CD8-positive, alpha-beta memory T cell (primary cell): ENCODE measurements around the gene PIAS2. TPM values are rescaled to one million over a fixed set of nuclear protein-coding genes. Genes with fewer than 3 reads are reported as not detected.

ENCODE experiments used
- CTCF ChIA-PET: fragments of 350-600 bp; sonication (Branson Sonifier 250); formaldehyde crosslinking; loops from one replicate; lab custom pipeline; 2021; ENCODE audit warnings: antibody characterized with exemption; lab: Charles Lee
- POLR2A ChIA-PET: fragments of 350-600 bp; sonication (Branson Sonifier 250); formaldehyde crosslinking; loops from one replicate; lab custom pipeline; 2021; ENCODE audit warnings: antibody characterized with exemption; lab: Charles Lee
- DNase-seq, 5 donors: peaks; one replicate each; pipeline versions ENCODE4 v3.0.0 to v3.0.0-alpha.2; 2020 to 2022; ENCODE audit warnings: mixed read lengths in 1 of 5
- H3K27ac ChIP-seq: one replicate; pipeline ENCODE4 v1.7.0; 2013; ENCODE audit warnings: low read depth, mild to moderate bottlenecking, low read length, moderate library complexity
- H3K27me3 ChIP-seq: 2 replicates; pipeline ENCODE4 v1.7.0; 2013; ENCODE audit warnings: low read length, mild to moderate bottlenecking; ENCODE audit not compliant: insufficient read depth, poor library complexity, severe bottlenecking
- H3K36me3 ChIP-seq: 2 replicates; pipeline ENCODE4 v1.7.0; 2013; ENCODE audit warnings: mild to moderate bottlenecking, low read length, moderate library complexity; ENCODE audit not compliant: insufficient read depth
- H3K4me1 ChIP-seq: 2 replicates; pipeline ENCODE4 v1.7.0; 2013; ENCODE audit warnings: mild to moderate bottlenecking, low read length, moderate library complexity; ENCODE audit not compliant: insufficient read depth
- H3K4me3 ChIP-seq: 2 replicates; pipeline ENCODE4 v1.7.0; 2013; ENCODE audit warnings: mild to moderate bottlenecking, low read length
- H3K9me3 ChIP-seq: 2 replicates; pipeline ENCODE4 v1.7.0; 2013; ENCODE audit warnings: mild to moderate bottlenecking, low read length
- H3K27ac Mint-ChIP-seq, 8 donors: one replicate each; pipeline ENCODE4 v1.8.0; 2020 to 2021; ENCODE audit warnings: mixed read lengths in 8 of 8, mild to moderate bottlenecking in 6 of 8, inconsistent platforms in 3 of 8, moderate library complexity in 3 of 8
- H3K27me3 Mint-ChIP-seq, 2 donors: one replicate each; pipeline ENCODE4 v1.8.0; 2020 to 2021; ENCODE audit warnings: mixed read lengths in 2 of 2, mild to moderate bottlenecking in 1 of 2, moderate library complexity in 1 of 2
- H3K36me3 Mint-ChIP-seq, 3 donors: one replicate each; pipeline ENCODE4 v1.8.0; 2020 to 2021; ENCODE audit warnings: mixed read lengths in 3 of 3, inconsistent platforms in 1 of 3, mild to moderate bottlenecking in 1 of 3
- H3K4me1 Mint-ChIP-seq, 3 donors: one replicate each; pipeline ENCODE4 v1.8.0; 2020 to 2021; ENCODE audit warnings: mixed read lengths in 3 of 3, inconsistent platforms in 1 of 3, mild to moderate bottlenecking in 1 of 3
- H3K4me3 Mint-ChIP-seq, 7 donors: one replicate each; pipeline ENCODE4 v1.8.0; 2020 to 2021; ENCODE audit warnings: mixed read lengths in 7 of 7, mild to moderate bottlenecking in 6 of 7, moderate library complexity in 4 of 7, inconsistent platforms in 2 of 7
- H3K9me3 Mint-ChIP-seq, 5 donors: one replicate each; pipeline ENCODE4 v1.8.0; 2020 to 2022; ENCODE audit warnings: mixed read lengths in 5 of 5, mild to moderate bottlenecking in 3 of 5, moderate library complexity in 2 of 5, inconsistent platforms in 1 of 5
- polyA plus RNA-seq: library from polyadenylated mRNA; unstranded; fragments of 300-500 nt; fragmentation: Illumina TruSeq; gene quantifications from one replicate; pipeline ENCODE4 v1.2.3, GENCODE V29; 2021
- total RNA-seq, 2 experiments: library from RNA; stranded (reverse); gene quantifications; one replicate each; pipeline ENCODE4 v1.2.3, GENCODE V29; 2021

The PIAS2 gene
- total and polyA plus RNA-seq, 3 experiments from 2014 or later = 18.6 to 25.8 (median 25.1) TPM

DNA sequence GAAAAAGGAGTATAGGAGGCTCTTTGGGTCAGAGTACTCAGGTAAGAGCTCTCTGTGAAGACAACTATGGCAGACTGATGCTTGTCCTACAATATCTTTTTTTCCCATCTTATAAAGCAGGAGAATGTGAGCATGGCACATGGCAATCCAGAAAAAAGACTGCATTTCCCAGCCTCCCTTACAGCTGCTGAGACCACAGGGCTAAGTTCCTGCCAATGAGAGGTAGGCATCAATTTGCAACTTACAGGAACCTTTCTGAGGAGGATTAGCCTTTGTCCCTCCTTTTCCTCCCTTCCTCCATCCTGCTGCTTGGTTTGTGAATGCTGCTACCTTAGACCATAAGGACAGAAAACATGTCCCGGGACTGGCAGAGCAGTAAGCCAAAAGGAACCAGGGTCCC, 122.7 kb downstream of the PIAS2 start:
- DNase-seq = no peak
- Mint-ChIP-seq H3K9me3 (peaks cover 0 to 3% (median 0%) of the 10 kb centered on the region in 5 donors), H3K4me1 (no peaks in the 10 kb centered on the region), H3K36me3 (peaks cover 0 to 3% (median 2%) of the 10 kb centered on the region in 3 donors), H3K4me3 (no peak overlapping the region), H3K27me3 (peaks cover 0 to 2% of the 10 kb centered on the region in 2 donors), H3K27ac (peak overlapping the region in 1 of 8 donors; percentile 70)
- H3K27ac ChIP-seq = no peak overlapping the region
- ChIA-PET CTCF (no interaction called here), POLR2A (no interaction called here)
- H3K4me1 ChIP-seq = no peaks in the 10 kb centered on the region
- H3K4me3 ChIP-seq = no peak overlapping the region
- H3K9me3 ChIP-seq = no peaks in the 10 kb centered on the region
- H3K36me3 ChIP-seq = no peaks in the 10 kb centered on the region
- no peaks in the 10 kb centered on the region for H3K27me3 ChIP-seq

DNA sequence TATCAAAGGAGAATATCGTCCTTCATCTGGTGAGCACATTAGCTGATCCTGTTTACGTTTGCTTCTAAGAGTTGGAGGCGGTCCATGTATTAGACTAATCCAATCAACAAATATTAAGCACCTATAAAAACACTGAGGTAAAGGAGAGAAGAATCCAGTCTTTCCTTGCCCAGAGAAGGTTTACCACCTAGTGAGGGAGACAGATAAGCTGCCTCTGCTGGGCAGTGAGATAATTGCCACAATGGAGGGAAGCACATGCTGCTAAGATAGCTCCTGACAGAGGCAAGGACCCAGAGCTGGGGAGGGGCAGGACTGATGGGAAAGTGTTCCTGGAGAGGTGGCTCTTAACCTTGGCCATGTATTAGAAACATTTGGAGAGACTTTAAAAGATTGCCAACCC, 123.7 kb downstream of the PIAS2 start:
- no peaks in the 10 kb centered on the region for H3K27me3 ChIP-seq
- no peaks in the 10 kb centered on the region for H3K36me3 ChIP-seq
- Mint-ChIP-seq H3K9me3 (peaks cover 0 to 3% (median 0%) of the 10 kb centered on the region in 5 donors), H3K4me1 (no peaks in the 10 kb centered on the region), H3K4me3 (no peak overlapping the region), H3K27ac (peak overlapping the region in 1 of 8 donors; percentile 40), H3K36me3 (peaks cover 0 to 3% (median 2%) of the 10 kb centered on the region in 3 donors), H3K27me3 (peaks cover 0 to 2% of the 10 kb centered on the region in 2 donors)
- POLR2A ChIA-PET = no interaction called here
- H3K9me3 ChIP-seq = no peaks in the 10 kb centered on the region
- H3K27ac ChIP-seq = no peak overlapping the region
- no peak overlapping the region for H3K4me3 ChIP-seq
- DNase-seq = no peak
- no peaks in the 10 kb centered on the region for H3K4me1 ChIP-seq
- CTCF ChIA-PET = no interaction called here

DNA sequence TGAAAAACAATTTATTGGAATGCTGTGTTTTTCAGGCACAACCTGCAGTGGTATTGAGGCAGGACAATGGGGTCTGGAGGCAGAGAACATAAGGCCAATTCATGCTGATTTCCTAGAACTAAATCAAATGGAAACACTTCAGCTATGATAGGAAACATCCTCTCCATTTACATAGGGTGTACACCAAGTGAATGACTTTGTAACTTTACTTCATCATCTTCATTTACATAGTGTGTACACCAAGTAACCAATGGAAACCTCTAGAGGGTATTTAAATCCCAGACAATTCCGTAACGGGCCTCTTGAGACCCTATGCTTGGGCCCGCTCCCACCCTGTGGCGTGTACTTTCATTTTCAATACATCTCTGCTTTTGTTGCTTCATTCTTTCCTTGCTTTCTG, 128.2 kb downstream of the PIAS2 start:
- POLR2A ChIA-PET = no interaction called here
- peaks cover 3 to 8% (median 6%) of the 10 kb centered on the region in 5 donors for H3K9me3 Mint-ChIP-seq
- no peaks in the 10 kb centered on the region for H3K4me1 Mint-ChIP-seq

DNA sequence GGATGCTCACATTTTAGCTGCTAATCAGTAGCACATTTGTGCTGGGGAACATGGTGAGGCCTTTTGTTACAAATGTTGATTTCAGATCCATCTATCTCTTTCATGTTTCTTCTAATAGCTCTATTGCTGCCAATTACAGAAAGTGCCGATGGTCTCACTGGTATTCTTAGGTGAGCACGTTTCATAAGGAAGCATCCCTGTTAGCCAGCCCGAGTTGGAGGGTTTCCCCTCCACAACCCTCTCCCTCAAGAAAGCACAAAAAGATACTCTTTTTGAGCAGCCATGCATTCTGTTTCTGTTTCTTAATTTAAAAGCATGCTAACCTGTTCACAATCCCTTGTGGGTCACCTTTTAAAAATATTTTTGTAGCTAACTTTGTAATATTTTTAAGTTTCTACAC, 129.6 kb downstream of the PIAS2 start:
- ChIA-PET CTCF (no interaction called here), POLR2A (no interaction called here)
- Mint-ChIP-seq H3K27ac (no peak overlapping the region), H3K4me3 (no peak overlapping the region), H3K36me3 (no peaks in the 10 kb centered on the region), H3K4me1 (no peaks in the 10 kb centered on the region), H3K9me3 (peaks cover 3 to 8% (median 7%) of the 10 kb centered on the region in 5 donors), H3K27me3 (peaks cover 0 to 13% of the 10 kb centered on the region in 2 donors)
- DNase-seq = no peak
- no peaks in the 10 kb centered on the region for H3K4me1 ChIP-seq
- no peak overlapping the region for H3K27ac ChIP-seq
- H3K9me3 ChIP-seq = no peaks in the 10 kb centered on the region
- no peaks in the 10 kb centered on the region for H3K36me3 ChIP-seq
- H3K4me3 ChIP-seq = no peak overlapping the region
- H3K27me3 ChIP-seq = no peaks in the 10 kb centered on the region

More for the DNA sequence above, 128.2 kb downstream of the PIAS2 start:
- no peak overlapping the region for H3K4me3 Mint-ChIP-seq
- no peak for DNase-seq
- Histone ChIP-seq H3K9me3 (no peaks in the 10 kb centered on the region), H3K4me1 (no peaks in the 10 kb centered on the region), H3K27me3 (no peaks in the 10 kb centered on the region), H3K27ac (no peak overlapping the region), H3K4me3 (no peak overlapping the region), H3K36me3 (no peaks in the 10 kb centered on the region)
- H3K36me3 Mint-ChIP-seq = no peaks in the 10 kb centered on the region
- H3K27ac Mint-ChIP-seq = no peak overlapping the region
- CTCF ChIA-PET = no interaction called here
- peaks cover 2 to 13% of the 10 kb centered on the region in 2 donors for H3K27me3 Mint-ChIP-seq

DNA sequence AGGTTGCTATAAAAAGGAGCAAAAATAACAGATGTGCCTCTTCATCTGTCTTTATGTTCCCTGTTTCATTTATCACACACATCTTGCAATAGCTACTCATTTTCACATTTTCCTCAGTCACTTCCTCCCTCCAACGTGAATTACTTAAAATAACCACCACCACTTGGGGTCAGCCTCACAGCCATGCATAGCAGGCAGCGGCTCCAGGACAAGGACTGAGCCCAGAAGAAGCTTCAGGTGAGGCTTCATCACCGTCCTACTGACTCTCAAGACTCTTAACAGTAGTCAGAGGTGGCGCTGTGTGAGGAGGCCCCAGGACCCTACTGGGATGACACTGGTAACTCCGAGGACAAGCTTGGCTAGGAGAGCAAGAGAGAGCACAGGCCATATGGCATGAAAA, 144.9 kb downstream of the PIAS2 start:
- Histone ChIP-seq H3K27me3 (no peaks in the 10 kb centered on the region), H3K27ac (no peak overlapping the region), H3K36me3 (no peaks in the 10 kb centered on the region), H3K4me3 (no peak overlapping the region), H3K9me3 (no peaks in the 10 kb centered on the region), H3K4me1 (no peaks in the 10 kb centered on the region)
- no peak overlapping the region for H3K4me3 Mint-ChIP-seq
- H3K27me3 Mint-ChIP-seq = peaks cover 8 to 14% of the 10 kb centered on the region in 2 donors
- H3K36me3 Mint-ChIP-seq = no peaks in the 10 kb centered on the region
- ChIA-PET POLR2A (no interaction called here), CTCF (no interaction called here)
- DNase-seq = no peak
- H3K4me1 Mint-ChIP-seq = no peaks in the 10 kb centered on the region
- H3K27ac Mint-ChIP-seq = peak overlapping the region in 1 of 8 donors; percentile 34
- H3K9me3 Mint-ChIP-seq = no peaks in the 10 kb centered on the region

DNA sequence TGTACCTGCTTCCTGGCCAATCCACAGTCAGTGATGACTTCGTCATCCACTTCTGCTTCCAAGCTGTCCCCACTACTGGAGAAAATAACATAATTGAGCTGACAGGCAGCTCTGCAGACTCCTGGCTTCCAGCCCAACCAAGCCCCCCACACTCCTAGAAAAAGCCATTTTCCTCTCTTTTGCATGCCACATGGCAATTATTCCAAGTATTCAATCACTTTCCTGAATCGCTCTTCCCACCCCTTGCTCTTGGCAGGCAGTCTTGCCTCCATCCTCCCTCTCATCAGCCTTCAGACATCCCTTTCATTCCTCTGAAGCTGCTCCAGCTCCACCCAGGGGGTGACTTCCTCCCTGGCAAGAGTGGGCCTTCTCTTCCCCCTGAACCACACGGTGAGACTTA, 146.2 kb downstream of the PIAS2 start:
- no peak overlapping the region for H3K27ac ChIP-seq
- H3K27me3 ChIP-seq = no peaks in the 10 kb centered on the region
- ChIA-PET POLR2A (no interaction called here), CTCF (no interaction called here)
- H3K36me3 Mint-ChIP-seq = no peaks in the 10 kb centered on the region
- H3K9me3 Mint-ChIP-seq = no peaks in the 10 kb centered on the region
- H3K4me1 Mint-ChIP-seq = no peaks in the 10 kb centered on the region
- no peak overlapping the region for H3K4me3 Mint-ChIP-seq
- no peak overlapping the region for H3K4me3 ChIP-seq
- H3K9me3 ChIP-seq = no peaks in the 10 kb centered on the region
- H3K4me1 ChIP-seq = no peaks in the 10 kb centered on the region
- DNase-seq = no peak
- peaks cover 8 to 14% of the 10 kb centered on the region in 2 donors for H3K27me3 Mint-ChIP-seq
- H3K27ac Mint-ChIP-seq = peak overlapping the region in 1 of 8 donors; percentile 44
- H3K36me3 ChIP-seq = no peaks in the 10 kb centered on the region

DNA sequence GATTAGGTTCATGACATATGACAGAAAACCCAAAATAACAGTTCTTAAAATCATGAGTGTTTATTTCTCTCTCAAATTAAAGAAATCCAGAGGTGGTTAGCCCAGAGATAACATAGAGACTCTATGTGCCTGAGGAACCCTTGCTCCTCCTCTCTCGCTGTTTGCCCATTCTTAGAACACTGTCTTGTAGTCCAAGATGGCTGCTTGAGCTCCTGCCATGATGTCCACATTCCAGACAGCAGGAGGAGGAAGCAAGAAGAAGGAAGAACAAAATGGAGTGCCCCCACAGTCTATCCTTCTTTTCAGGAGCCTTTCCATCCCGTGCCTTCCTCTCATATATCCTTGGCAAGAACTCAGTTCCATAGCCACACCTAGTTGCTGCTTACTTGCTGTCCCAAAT, 146.6 kb downstream of the PIAS2 start:
- Mint-ChIP-seq H3K4me3 (no peak overlapping the region), H3K9me3 (no peaks in the 10 kb centered on the region), H3K36me3 (no peaks in the 10 kb centered on the region), H3K27ac (no peak overlapping the region), H3K27me3 (peaks cover 11 to 14% of the 10 kb centered on the region in 2 donors), H3K4me1 (no peaks in the 10 kb centered on the region)
- no peaks in the 10 kb centered on the region for H3K4me1 ChIP-seq
- POLR2A ChIA-PET = no interaction called here
- no peaks in the 10 kb centered on the region for H3K9me3 ChIP-seq
- no peaks in the 10 kb centered on the region for H3K36me3 ChIP-seq
- DNase-seq = no peak
- CTCF ChIA-PET = no interaction called here
- no peak overlapping the region for H3K27ac ChIP-seq
- no peak overlapping the region for H3K4me3 ChIP-seq
- H3K27me3 ChIP-seq = no peaks in the 10 kb centered on the region

DNA sequence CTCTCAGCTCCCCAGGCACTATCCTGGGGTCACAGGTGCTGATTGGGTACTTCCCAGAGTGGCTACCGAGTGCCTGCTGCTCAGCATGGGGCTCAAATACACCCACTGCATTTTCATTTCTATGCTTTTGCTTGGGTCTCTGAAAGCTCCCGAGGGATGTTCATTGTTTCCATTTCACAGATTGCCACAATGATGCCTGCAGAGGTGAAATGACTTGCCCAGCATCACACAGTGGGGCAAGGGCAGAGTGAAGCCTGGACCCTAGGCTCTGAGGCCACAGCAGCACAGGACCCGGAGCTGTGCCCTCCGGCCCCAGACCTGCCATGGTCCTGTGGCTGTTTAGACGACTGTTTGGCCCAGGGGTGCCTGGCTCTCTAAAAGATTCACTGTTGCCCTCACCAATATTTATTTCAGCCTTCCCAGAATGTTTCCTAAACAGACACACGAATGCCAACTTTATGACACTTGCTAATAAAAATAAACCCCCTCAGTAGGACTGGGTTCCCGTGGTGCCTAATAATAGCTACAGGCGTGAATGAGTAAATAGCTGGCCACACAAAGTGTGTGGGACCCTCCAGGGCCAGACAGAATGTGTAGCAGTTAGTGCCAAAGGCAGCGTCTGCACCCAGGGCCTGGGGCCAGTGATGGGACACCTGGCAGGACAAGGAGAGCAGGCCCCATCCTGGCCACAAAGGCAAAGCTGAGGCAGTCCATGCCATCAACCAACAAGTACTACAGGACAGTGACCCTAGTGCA, 149.0 kb downstream of the PIAS2 start:
- no peaks in the 10 kb centered on the region for H3K9me3 Mint-ChIP-seq
- peaks cover 11 to 35% of the 10 kb centered on the region in 2 donors for H3K27me3 Mint-ChIP-seq
- Histone ChIP-seq H3K36me3 (no peaks in the 10 kb centered on the region), H3K4me3 (no peak overlapping the region), H3K4me1 (no peaks in the 10 kb centered on the region), H3K27ac (no peak overlapping the region), H3K9me3 (no peaks in the 10 kb centered on the region), H3K27me3 (peaks cover 6% of the 10 kb centered on the region)
- CTCF ChIA-PET = no interaction called here
- no peaks in the 10 kb centered on the region for H3K4me1 Mint-ChIP-seq
- H3K36me3 Mint-ChIP-seq = no peaks in the 10 kb centered on the region
- POLR2A ChIA-PET = no interaction called here
- H3K4me3 Mint-ChIP-seq = no peak overlapping the region
- no peak for DNase-seq
- no peak overlapping the region for H3K27ac Mint-ChIP-seq
